ENCODE results near the gene ANKRD16. TPM values are rescaled to one million over a fixed set of nuclear protein-coding genes. Genes with fewer than 3 reads are reported as not detected.
A peak's percentile ranks its signal among the peaks of the same experiment; 100 is the strongest.

The ANKRD16 gene
- total RNA-seq, 4 donors from 2014 or later: 8.5 to 21.7 (median 17.8) TPM

- intact Hi-C loops (cut with DNase I; ENCODE audit: low total_unique reads) (no loop called here), in situ Hi-C loops (cut with MboI; ENCODE audit: low pct_ligation_motif_present in 1 of 4, low pct_unique_long_range_greater_than_20kb in 1 of 4, low sequenced_read_pairs in 3 of 4) (no loop called here)
- no peaks in the 10 kb centered on the region for H3K9me3 ChIP-seq
- no peaks in the 10 kb centered on the region for H3K27me3 ChIP-seq
- H3K36me3 ChIP-seq: peaks cover 0 to 4% (median 0%) of the 10 kb centered on the region in 4 donors
- peak overlapping the region; percentile 49 to 99 (median 92) for H3K4me3 ChIP-seq
- DNase-seq: peak; percentile 51
- 1 to 8% methylated on average over 5 to 37 of the region's 80 CpGs for WGBS, 2 donors (ENCODE audit: low coverage in 1 of 2)
- TF ChIP-seq CTCF (IDR thresholded peaks at IDR 0.05): no peak
- TF ChIP-seq POLR2AphosphoS5 (IDR thresholded peaks at IDR 0.05): peak in 1 of 3 donors; percentile 32
- no peak for TF ChIP-seq EP300 (IDR thresholded peaks at IDR 0.05; ENCODE audit: low read depth)
- TF ChIP-seq POLR2A (IDR thresholded peaks at IDR 0.05): no peak
- peaks cover 20 to 40% (median 34%) of the 10 kb centered on the region in 4 donors for H3K4me1 ChIP-seq
- H3K27ac ChIP-seq: peak overlapping the region; percentile 89 to 96 (median 92)
Observed at GRCh38 chr10:5888843-5889623, 660 bp downstream of the ANKRD16 start.

- in situ Hi-C loops (cut with MboI; ENCODE audit: low pct_ligation_motif_present in 1 of 4, low pct_unique_long_range_greater_than_20kb in 1 of 4, low sequenced_read_pairs in 3 of 4): no loop called here
- 14 to 23% methylated on average over 7 to 10 of the region's 10 CpGs for WGBS, 2 donors (ENCODE audit: low coverage in 1 of 2)
Observed at GRCh38 chr10:5888351-5888750, 1.3 kb downstream of the ANKRD16 start.

GRCh38 chr10:5887641-5888040 lies 2.1 kb downstream of the ANKRD16 start:
- peaks cover 20 to 42% (median 30%) of the 10 kb centered on the region in 4 donors for H3K4me1 ChIP-seq
- H3K27me3 ChIP-seq: no peaks in the 10 kb centered on the region
- DNase-seq: no peak
- H3K9me3 ChIP-seq: no peaks in the 10 kb centered on the region
- TF ChIP-seq POLR2AphosphoS5 (IDR thresholded peaks at IDR 0.05) (no peak), CTCF (IDR thresholded peaks at IDR 0.05) (no peak), EP300 (IDR thresholded peaks at IDR 0.05; ENCODE audit: low read depth) (no peak), POLR2A (IDR thresholded peaks at IDR 0.05) (no peak)
- 94% methylated on average over 8 of the region's 8 CpGs; no CpG with 5 or more reads in 1 of the 2 donors for WGBS, 2 donors (ENCODE audit: low coverage in 1 of 2)
- in situ Hi-C loops (cut with MboI; ENCODE audit: low pct_ligation_motif_present in 1 of 4, low pct_unique_long_range_greater_than_20kb in 1 of 4, low sequenced_read_pairs in 3 of 4) (no loop called here), intact Hi-C loops (cut with DNase I; ENCODE audit: low total_unique reads) (no loop called here)
- H3K4me3 ChIP-seq: peak overlapping the region in 1 of 4 donors; percentile 87
- H3K36me3 ChIP-seq: peaks cover 0 to 7% (median 3%) of the 10 kb centered on the region in 4 donors
- H3K27ac ChIP-seq: peak overlapping the region in 1 of 4 donors; percentile 90

More at GRCh38 chr10:5888351-5888750, 1.3 kb downstream of the ANKRD16 start:
- Histone ChIP-seq H3K27me3 (no peaks in the 10 kb centered on the region), H3K9me3 (no peaks in the 10 kb centered on the region), H3K4me3 (peak overlapping the region in 3 of 4 donors; percentile 87 to 99 (median 97)), H3K36me3 (peaks cover 0 to 4% (median 0%) of the 10 kb centered on the region in 4 donors), H3K27ac (peak overlapping the region; percentile 89 to 96 (median 92)), H3K4me1 (peaks cover 20 to 42% (median 34%) of the 10 kb centered on the region in 4 donors)
- DNase-seq: no peak
- TF ChIP-seq POLR2A (IDR thresholded peaks at IDR 0.05) (no peak), CTCF (IDR thresholded peaks at IDR 0.05) (no peak), EP300 (IDR thresholded peaks at IDR 0.05; ENCODE audit: low read depth) (no peak), POLR2AphosphoS5 (IDR thresholded peaks at IDR 0.05) (peak in 1 of 3 donors; percentile 22)
- intact Hi-C loops (cut with DNase I; ENCODE audit: low total_unique reads): no loop called here

- H3K27me3 ChIP-seq: no peaks in the 10 kb centered on the region
- intact Hi-C loops (cut with DNase I; ENCODE audit: low total_unique reads) (no loop called here), in situ Hi-C loops (cut with MboI; ENCODE audit: low pct_ligation_motif_present in 1 of 4, low pct_unique_long_range_greater_than_20kb in 1 of 4, low sequenced_read_pairs in 3 of 4) (no loop called here)
- TF ChIP-seq CTCF (IDR thresholded peaks at IDR 0.05): no peak
- TF ChIP-seq POLR2A (IDR thresholded peaks at IDR 0.05): no peak
- no peak for TF ChIP-seq EP300 (IDR thresholded peaks at IDR 0.05; ENCODE audit: low read depth)
- TF ChIP-seq POLR2AphosphoS5 (IDR thresholded peaks at IDR 0.05): no peak
- H3K4me1 ChIP-seq: peaks cover 20 to 38% (median 28%) of the 10 kb centered on the region in 4 donors
- no peak overlapping the region for H3K27ac ChIP-seq
- H3K4me3 ChIP-seq: no peak overlapping the region
- peaks cover 0 to 13% (median 5%) of the 10 kb centered on the region in 4 donors for H3K36me3 ChIP-seq
- no peaks in the 10 kb centered on the region for H3K9me3 ChIP-seq
- DNase-seq: no peak
- WGBS, 2 donors (ENCODE audit: low coverage in 1 of 2): 55 to 63% methylated on average over 1 of the region's 1 CpG
Observed at GRCh38 chr10:5887029-5887428, 2.7 kb downstream of the ANKRD16 start.
